CD14-positive monocyte (primary cell): Measurements from ENCODE around the gene WDR7. TPM values are rescaled to one million over a fixed set of nuclear protein-coding genes. Genes with fewer than 3 reads are reported as not detected.

ENCODE experiments used
- DNase-seq, 3 donors: peaks; one replicate each; pipeline ENCODE4 v3.0.0-alpha.2; 2011 to 2022
- H2AFZ ChIP-seq: 2 replicates; pipeline ENCODE4 v1.6.0; 2012; ENCODE audit warnings: mild to moderate bottlenecking, low read depth, low read length, inconsistent platforms; ENCODE audit not compliant: insufficient read depth, poor library complexity, severe bottlenecking
- H3K27ac ChIP-seq, 2 donors: 1 replicate in 1 of 2; 2 replicates in 1 of 2; pipeline ENCODE4 v1.5.1; 2012 to 2013; ENCODE audit warnings: low read length in 2 of 2, control low read depth in 1 of 2, inconsistent platforms in 1 of 2, low read depth in 1 of 2, mild to moderate bottlenecking in 1 of 2
- H3K27me3 ChIP-seq, 2 donors: one replicate each; pipeline versions ENCODE4 v1.6.0 to v1.6.1; 2011 to 2013; ENCODE audit warnings: low read length in 2 of 2; ENCODE audit not compliant: control insufficient read depth in 2 of 2, insufficient read depth in 2 of 2
- H3K36me3 ChIP-seq, 2 donors: replicated peaks in 1 of 2; 1 replicate in 1 of 2; 2 replicates in 1 of 2; pipeline versions ENCODE4 v1.5.1 to v1.6.1; 2012 to 2013; ENCODE audit warnings: low read length in 2 of 2, control low read depth in 1 of 2, inconsistent platforms in 1 of 2, mild to moderate bottlenecking in 1 of 2; ENCODE audit not compliant: insufficient read depth in 2 of 2, control insufficient read depth in 1 of 2
- H3K4me1 ChIP-seq, 2 donors: 1 replicate in 1 of 2; 2 replicates in 1 of 2; pipeline versions ENCODE4 v1.5.1 to v1.6.1; 2012 to 2013; ENCODE audit warnings: low read length in 2 of 2, control low read depth in 1 of 2, inconsistent platforms in 1 of 2, mild to moderate bottlenecking in 1 of 2, moderate library complexity in 1 of 2; ENCODE audit not compliant: insufficient read depth in 2 of 2, control insufficient read depth in 1 of 2
- H3K4me2 ChIP-seq: replicated peaks from 2 replicates; pipeline ENCODE3; 2012; ENCODE audit warnings: low read length, moderate library complexity, mild to moderate bottlenecking; ENCODE audit not compliant: poor library complexity, severe bottlenecking; ENCODE audit errors: extremely low read depth
- H3K4me3 ChIP-seq, 3 experiments: fragments of 200-600 bp in 1 of 3; sonication (generic) in 1 of 3; replicated peaks in 1 of 3; 1 replicate in 2 of 3; 2 replicates in 1 of 3; pipeline ENCODE4 v1.5.1; 2011 to 2013; ENCODE audit warnings: low read length in 3 of 3, mild to moderate bottlenecking in 3 of 3, control low read depth in 2 of 3, low read depth in 2 of 3, inconsistent platforms in 1 of 3, moderate library complexity in 1 of 3
- H3K79me2 ChIP-seq: 2 replicates; pipeline ENCODE4 v1.6.0; 2012; ENCODE audit warnings: mild to moderate bottlenecking, control low read depth, inconsistent platforms, low read length, moderate library complexity; ENCODE audit not compliant: insufficient read depth
- H3K9ac ChIP-seq: 2 replicates; pipeline ENCODE4 v1.6.0; 2017; ENCODE audit warnings: low read length, mild to moderate bottlenecking; ENCODE audit not compliant: insufficient read depth, poor library complexity, severe bottlenecking
- H3K9me3 ChIP-seq, 2 donors: replicated peaks in 1 of 2; 1 replicate in 1 of 2; 2 replicates in 1 of 2; pipeline versions ENCODE4 v1.5.1 to v1.6.1; 2012 to 2013; ENCODE audit warnings: low read length in 2 of 2, control low read depth in 1 of 2; ENCODE audit not compliant: control insufficient read depth in 1 of 2, insufficient read depth in 1 of 2
- H4K20me1 ChIP-seq: 2 replicates; pipeline ENCODE4 v1.6.0; 2012; ENCODE audit warnings: mild to moderate bottlenecking, low read length, control low read depth, moderate library complexity; ENCODE audit not compliant: insufficient read depth
- H3K27ac Mint-ChIP-seq, 7 donors: one replicate each; pipeline ENCODE4 v1.8.0; 2020; ENCODE audit warnings: mild to moderate bottlenecking in 7 of 7, mixed read lengths in 7 of 7, moderate library complexity in 6 of 7, inconsistent platforms in 2 of 7
- H3K27me3 Mint-ChIP-seq, 3 donors: one replicate each; pipeline ENCODE4 v1.8.0; 2021 to 2022; ENCODE audit warnings: low read depth in 3 of 3, mild to moderate bottlenecking in 3 of 3, mixed read lengths in 3 of 3, moderate library complexity in 3 of 3, inconsistent platforms in 1 of 3
- H3K36me3 Mint-ChIP-seq, 2 donors: one replicate each; pipeline ENCODE4 v1.8.0; 2020; ENCODE audit warnings: mixed read lengths in 2 of 2, inconsistent platforms in 1 of 2, mild to moderate bottlenecking in 1 of 2
- H3K4me1 Mint-ChIP-seq: one replicate; pipeline ENCODE4 v1.8.0; 2020; ENCODE audit warnings: mild to moderate bottlenecking, mixed read lengths
- H3K4me3 Mint-ChIP-seq, 2 donors: one replicate each; pipeline ENCODE4 v1.8.0; 2020; ENCODE audit warnings: mild to moderate bottlenecking in 2 of 2, mixed read lengths in 2 of 2, moderate library complexity in 1 of 2
- H3K9me3 Mint-ChIP-seq, 7 donors: one replicate each; pipeline ENCODE4 v1.8.0; 2020 to 2022; ENCODE audit warnings: mixed read lengths in 7 of 7, mild to moderate bottlenecking in 6 of 7, moderate library complexity in 6 of 7, inconsistent platforms in 2 of 7
- WGBS: methylation state at CpG from one replicate; pipeline ENCODE4 v1.1.5; 2013; ENCODE audit warnings: missing lambda C conversion rate; ENCODE audit not compliant: insufficient coverage; 5-methylcytosine and 5-hydroxymethylcytosine counted together
- intact Hi-C, 2 donors: fragments of 100-400 bp; cut with micrococcal nuclease; formaldehyde crosslinking; loops; one replicate each; pipeline versions ENCODE4 v1.15.0 to v1.15.1; 2023
- polyA plus RNA-seq, 3 donors: library from polyadenylated mRNA; depleted of rRNA in 1 of 3; unstranded in 2 of 3; stranded (reverse) in 1 of 3; fragments of 300-500 nt in 2 of 3; fragments of >200 nt in 1 of 3; fragmentation: Illumina TruSeq in 2 of 3; gene quantifications; 1 replicate in 2 of 3; 2 replicates in 1 of 3; pipeline ENCODE4 v1.2.3, GENCODE V29; 2012 to 2021
- TF ChIP-seq, protein P1 (sequence below): fragments of 200-600 bp; IDR thresholded peaks from one replicate; pipeline ENCODE4 v1.8.0; 2022; ENCODE audit warnings: antibody characterized with exemption, mild to moderate bottlenecking

WDR7 gene
- polyA plus RNA-seq, 3 donors: 9.1 to 23.6 (median 9.5) TPM

GRCh38 chr18:56662063-56662408 lies 10.9 kb downstream of the WDR7 start:
- TF ChIP-seq, protein P1, sequence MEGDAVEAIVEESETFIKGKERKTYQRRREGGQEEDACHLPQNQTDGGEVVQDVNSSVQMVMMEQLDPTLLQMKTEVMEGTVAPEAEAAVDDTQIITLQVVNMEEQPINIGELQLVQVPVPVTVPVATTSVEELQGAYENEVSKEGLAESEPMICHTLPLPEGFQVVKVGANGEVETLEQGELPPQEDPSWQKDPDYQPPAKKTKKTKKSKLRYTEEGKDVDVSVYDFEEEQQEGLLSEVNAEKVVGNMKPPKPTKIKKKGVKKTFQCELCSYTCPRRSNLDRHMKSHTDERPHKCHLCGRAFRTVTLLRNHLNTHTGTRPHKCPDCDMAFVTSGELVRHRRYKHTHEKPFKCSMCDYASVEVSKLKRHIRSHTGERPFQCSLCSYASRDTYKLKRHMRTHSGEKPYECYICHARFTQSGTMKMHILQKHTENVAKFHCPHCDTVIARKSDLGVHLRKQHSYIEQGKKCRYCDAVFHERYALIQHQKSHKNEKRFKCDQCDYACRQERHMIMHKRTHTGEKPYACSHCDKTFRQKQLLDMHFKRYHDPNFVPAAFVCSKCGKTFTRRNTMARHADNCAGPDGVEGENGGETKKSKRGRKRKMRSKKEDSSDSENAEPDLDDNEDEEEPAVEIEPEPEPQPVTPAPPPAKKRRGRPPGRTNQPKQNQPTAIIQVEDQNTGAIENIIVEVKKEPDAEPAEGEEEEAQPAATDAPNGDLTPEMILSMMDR: no peak
- H3K36me3 Mint-ChIP-seq: peaks cover 13 to 15% of the 10 kb centered on the region in 2 donors
- H3K9me3 ChIP-seq: no peaks in the 10 kb centered on the region
- no peak overlapping the region for H3K4me2 ChIP-seq
- H3K27ac ChIP-seq: no peak overlapping the region
- no peak for DNase-seq
- no peak overlapping the region for H3K27ac Mint-ChIP-seq
- WGBS: 50% methylated on average over 4 of the region's 4 CpGs
- intact Hi-C loops: no loop called here
- no peak overlapping the region for H2AFZ ChIP-seq
- no peaks in the 10 kb centered on the region for H3K36me3 ChIP-seq
- H3K4me3 ChIP-seq: no peak overlapping the region
- H3K4me1 ChIP-seq: peaks cover 0 to 2% of the 10 kb centered on the region in 2 donors
- H3K9me3 Mint-ChIP-seq: peaks cover 0 to 6% (median 0%) of the 10 kb centered on the region in 7 donors
- H3K27me3 Mint-ChIP-seq: no peaks in the 10 kb centered on the region
- H4K20me1 ChIP-seq: peaks cover 46% of the 10 kb centered on the region
- H3K4me1 Mint-ChIP-seq: peaks cover 25% of the 10 kb centered on the region
- no peak overlapping the region for H3K4me3 Mint-ChIP-seq
- no peak overlapping the region for H3K9ac ChIP-seq
- no peaks in the 10 kb centered on the region for H3K27me3 ChIP-seq
- H3K79me2 ChIP-seq: peaks cover 95% of the 10 kb centered on the region

DNA sequence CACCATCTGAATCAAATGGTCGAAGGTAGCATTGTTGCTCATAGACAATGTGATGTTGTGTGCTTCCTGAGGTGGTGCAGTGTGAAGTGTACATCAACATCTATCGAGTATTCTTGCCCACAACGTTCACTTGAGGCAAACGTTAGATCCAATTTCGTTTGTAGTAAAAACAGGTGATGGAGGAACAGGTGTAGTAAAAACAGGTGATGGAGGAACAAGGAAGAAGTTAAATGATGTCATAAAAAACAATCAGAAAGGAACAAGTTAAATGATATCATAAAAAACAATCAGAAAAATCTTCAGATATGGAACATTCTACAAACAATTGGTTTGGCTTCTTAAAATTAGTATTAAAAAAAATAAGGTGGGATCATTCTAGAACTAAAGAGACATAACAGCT lies 11.3 kb downstream of the WDR7 start:
- intact Hi-C loops: no loop called here
- H3K79me2 ChIP-seq: peaks cover 94% of the 10 kb centered on the region
- H3K9me3 Mint-ChIP-seq: peaks cover 0 to 6% (median 0%) of the 10 kb centered on the region in 7 donors
- H3K9me3 ChIP-seq: no peaks in the 10 kb centered on the region
- 97% methylated on average over 4 of the region's 5 CpGs for WGBS
- no peaks in the 10 kb centered on the region for H3K27me3 Mint-ChIP-seq
- H4K20me1 ChIP-seq: peaks cover 48% of the 10 kb centered on the region
- no peak overlapping the region for H2AFZ ChIP-seq
- H3K27ac Mint-ChIP-seq: no peak overlapping the region
- H3K4me1 Mint-ChIP-seq: peaks cover 27% of the 10 kb centered on the region
- H3K4me1 ChIP-seq: peaks cover 0 to 2% of the 10 kb centered on the region in 2 donors
- H3K36me3 ChIP-seq: no peaks in the 10 kb centered on the region
- no peak for DNase-seq
- no peaks in the 10 kb centered on the region for H3K27me3 ChIP-seq
- no peak overlapping the region for H3K4me3 Mint-ChIP-seq
- H3K4me2 ChIP-seq: no peak overlapping the region
- no peak overlapping the region for H3K9ac ChIP-seq
- H3K27ac ChIP-seq: no peak overlapping the region
- TF ChIP-seq, protein P1: no peak
- H3K36me3 Mint-ChIP-seq: peaks cover 13% of the 10 kb centered on the region in 2 donors
- H3K4me3 ChIP-seq: no peak overlapping the region
